HG02970 (cell line): ENCODE data around the gene KCNH1.

Experiments used
- ATAC-seq: cut with Tn5 transposase; IDR thresholded peaks from one replicate; pipeline ENCODE4 v1.9.1; 2021; ENCODE audit warnings: mild to moderate bottlenecking, moderate library complexity, moderate number of reproducible peaks; ENCODE audit not compliant: unreplicated experiment, low FRiP score

KCNH1 gene

DNA sequence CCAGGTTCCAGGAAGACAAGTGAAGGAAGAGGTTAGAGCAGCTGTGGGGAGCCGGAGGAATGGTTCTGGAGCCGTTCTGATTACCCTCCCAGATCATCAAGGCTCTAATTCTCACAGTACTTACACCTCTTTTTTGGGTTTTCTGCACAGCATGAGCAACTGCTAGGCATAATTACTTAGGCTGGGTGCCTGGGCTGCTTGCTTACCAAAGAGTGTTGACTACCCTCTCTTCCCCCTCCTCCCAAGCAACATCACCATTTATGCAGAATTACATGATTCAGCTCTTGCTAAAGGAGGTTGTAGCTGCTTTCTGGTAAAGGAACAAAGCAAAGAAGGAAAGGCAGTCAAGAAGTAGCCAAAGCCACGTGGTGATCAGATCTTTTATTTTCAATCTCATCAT is 397.2 kb downstream of the KCNH1 start:
- no peak for ATAC-seq

DNA sequence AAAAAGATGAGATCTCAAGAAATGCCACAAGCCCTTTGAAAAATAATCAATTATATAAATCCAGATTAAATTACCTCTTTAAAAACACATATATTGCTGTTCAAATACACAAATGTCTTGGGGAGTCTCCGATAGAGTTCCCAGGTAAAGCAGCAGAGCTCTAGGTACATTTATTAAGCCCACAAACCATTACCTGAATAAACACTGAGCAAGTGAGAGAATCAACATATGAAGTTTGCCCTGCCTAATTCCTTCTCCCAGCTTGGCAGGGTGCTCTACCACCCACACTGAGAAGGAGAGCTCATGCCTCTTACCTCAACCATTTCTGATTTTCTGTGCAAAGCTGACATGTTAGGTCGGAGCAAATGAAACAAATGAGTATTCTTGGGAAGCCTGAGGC is 402.4 kb downstream of the KCNH1 start:
- ATAC-seq = no peak

DNA sequence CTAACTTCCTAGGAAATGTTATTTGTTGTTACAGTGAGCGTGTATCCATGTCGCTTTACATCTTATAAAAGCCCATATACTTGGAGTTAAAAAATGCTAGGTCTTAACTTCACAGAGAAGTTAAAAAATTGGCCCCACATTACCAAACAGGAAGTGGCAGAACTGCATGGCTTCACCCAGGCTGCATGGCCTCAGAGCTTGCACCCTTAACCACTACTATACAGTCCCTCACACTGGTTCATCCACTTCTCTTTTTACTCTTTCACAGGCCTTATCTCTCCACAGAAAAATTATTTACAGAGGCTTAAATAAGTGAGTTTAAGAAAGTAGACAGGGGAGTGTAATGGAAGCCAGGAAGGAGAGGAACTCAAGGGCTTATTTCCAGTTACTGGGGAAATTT is 402.8 kb downstream of the KCNH1 start:
- no peak for ATAC-seq

DNA sequence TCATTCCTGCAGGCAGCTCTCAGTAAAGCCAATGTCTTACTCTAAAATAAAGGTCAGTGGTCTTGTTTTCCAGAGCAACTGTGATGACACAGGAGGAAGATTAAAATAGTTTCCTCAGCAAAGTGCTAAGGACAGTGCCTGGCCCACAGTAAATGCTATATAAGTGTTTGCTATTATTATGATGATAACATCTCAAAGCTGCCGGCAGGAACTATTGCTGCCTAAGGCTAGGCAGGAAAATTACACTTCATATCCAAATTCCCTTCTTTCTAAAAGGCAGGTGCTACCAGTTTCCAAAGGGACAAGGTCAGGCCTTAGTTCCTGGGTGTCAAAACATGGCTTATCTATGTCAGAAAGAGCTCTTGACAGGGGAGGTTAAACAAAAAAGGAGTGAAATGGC is 403.9 kb downstream of the KCNH1 start:
- no peak for ATAC-seq

- ATAC-seq = no peak
Measured at GRCh38 chr1:210728437-210729149, 405.4 kb downstream of the KCNH1 start.

DNA sequence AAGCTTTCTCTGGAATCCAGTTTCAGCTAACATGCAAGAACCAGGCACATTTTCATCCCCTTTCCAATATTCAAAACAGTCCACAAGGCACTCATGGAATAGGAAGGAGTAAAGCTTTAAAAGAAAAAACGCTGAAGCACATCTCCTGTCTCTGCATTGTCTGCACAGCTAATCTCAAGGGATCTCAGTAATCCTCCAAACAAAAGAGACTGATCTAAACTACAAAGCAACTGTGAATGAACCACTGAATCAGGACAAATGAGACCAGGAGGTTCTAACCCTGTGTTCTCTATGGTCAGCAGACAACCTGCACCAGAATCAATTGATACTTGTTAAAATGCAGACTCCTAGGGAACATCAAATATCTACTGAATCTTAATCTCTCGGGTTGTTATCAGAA is 406.2 kb downstream of the KCNH1 start:
- ATAC-seq = no peak

DNA sequence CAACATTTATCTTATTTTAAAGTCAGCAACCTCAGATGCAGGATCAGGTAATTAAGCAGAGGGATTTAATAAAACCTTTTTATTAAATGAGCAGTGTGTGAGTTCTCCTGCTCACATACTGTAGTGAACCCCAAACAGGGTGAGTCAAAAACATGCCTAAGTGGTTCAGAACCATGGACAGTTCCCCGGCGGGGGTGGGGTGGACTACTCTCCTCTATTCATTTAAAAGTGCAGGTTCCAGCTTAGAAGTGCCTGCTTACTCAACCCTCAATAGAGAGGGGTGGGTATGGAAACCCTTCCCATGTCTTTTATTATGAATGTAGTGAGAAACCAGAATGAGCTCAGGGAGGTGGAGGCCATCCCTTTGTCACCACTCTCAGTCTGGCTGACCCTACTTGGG is 407.3 kb downstream of the KCNH1 start:
- no peak for ATAC-seq

DNA sequence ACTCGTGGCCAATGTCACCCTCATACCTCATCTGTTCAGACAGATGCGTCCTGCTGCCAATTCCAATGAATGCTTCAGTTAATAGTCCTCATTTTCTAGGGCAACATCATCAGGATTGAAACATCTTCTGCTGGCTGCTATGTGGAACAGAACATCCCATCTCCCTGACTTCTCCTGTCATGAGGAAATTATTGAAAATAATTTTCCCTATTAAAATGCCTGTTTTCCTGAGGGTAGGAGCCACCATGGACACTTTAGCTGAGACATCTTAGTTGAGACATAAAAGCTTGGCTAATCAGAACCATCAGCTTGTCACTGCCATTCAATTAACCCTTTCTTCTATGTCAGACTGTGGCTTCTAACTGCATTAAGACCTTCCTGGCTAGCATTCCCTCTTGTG is 409.2 kb downstream of the KCNH1 start:
- no peak for ATAC-seq

DNA sequence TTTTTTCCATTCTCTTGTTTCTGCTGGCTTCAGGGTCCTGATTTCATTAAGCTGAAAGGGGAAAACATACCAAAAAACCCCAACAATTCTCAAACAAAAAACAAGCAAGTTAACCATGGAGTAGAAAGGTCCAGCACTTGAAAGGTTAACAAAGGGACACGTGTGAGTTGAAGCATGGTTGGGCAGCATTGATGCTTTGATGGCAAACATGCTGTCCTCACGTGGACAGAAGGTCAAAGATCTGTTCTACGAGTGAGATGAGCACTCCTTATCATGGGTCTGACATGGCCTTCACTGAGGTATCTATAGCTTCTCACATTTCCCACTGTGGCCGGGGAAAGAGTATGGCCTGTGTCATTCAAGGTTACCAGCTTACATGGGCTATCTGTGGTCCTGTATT is 410.3 kb downstream of the KCNH1 start:
- ATAC-seq = no peak

DNA sequence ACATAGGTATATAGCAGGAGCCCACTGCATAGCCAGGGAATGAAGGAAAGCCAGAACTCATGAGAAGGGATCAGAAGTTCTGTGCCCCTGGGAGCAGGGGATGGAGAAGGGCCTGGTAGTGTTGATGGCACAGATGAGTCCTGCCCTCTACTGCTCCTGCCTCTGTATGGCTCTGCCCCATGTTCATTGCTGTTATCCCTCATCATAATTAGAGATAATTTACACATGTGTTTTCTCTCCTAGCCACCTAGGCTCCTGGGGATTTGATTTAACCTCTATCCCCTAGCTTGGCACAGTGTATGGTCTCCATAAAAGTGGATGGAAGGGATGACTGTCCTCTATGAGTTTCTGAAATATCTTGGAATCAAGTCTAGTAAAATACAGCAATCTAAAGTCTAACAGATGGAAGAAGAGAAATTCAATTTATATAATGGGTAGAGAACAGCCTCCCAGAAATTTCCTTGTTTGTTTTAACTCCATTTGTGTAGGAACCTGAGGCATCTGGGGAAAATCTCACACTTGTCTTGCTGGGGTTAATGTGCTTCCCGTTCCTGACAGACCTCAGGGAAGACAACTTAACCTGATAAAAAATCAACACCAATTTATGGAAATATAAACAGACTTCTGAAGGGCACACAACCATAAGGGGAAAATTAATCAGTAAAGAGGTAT is 411.4 kb downstream of the KCNH1 start:
- ATAC-seq = no peak

GRCh38 chr1:210715072-210715471 is 418.9 kb downstream of the KCNH1 start:
- ATAC-seq = no peak

DNA sequence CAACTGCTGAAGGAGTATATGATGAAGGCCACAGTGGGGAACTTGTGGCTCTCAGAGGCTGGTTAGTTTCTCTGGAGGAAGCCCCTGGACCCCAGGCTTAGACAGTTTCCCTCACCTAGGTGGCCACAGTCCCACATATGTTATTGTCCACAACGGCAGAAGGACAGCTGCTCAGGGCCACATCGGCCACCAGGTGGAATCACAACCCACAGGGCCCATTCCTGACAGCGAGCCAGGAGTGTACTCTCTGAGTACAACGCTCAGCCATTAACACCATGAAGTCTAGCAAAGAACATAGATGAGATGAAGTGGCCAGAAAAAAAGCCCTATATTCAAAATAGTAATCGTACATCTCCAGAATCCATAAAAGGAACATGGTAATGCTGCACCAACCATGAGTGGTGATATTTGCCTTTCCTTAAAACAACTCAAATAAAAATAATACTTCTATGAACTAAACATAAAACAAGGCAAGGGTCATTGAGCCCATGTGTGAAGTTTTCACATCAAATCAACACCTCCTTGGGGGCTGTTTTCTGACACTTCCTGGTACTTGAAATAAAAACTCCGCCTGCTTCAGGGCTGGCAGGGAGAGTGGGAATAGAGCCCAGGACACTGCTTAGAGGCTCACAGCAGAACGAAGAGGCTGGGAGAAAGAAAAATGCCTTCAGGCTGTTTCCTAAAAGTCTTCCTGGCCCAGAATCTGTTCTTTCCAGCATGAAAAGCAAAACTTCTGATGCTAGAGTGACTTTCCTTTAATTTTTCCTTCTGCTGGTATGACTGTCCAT is 421.9 kb downstream of the KCNH1 start:
- ATAC-seq = no peak

GRCh38 chr1:210709701-210710100 is 424.2 kb downstream of the KCNH1 start:
- ATAC-seq = no peak

- no peak for ATAC-seq
Measured at GRCh38 chr1:210707300-210708240, 426.4 kb downstream of the KCNH1 start.

GRCh38 chr1:210706246-210706645 is 427.7 kb downstream of the KCNH1 start:
- ATAC-seq = no peak

GRCh38 chr1:210705086-210705485 is 428.9 kb downstream of the KCNH1 start:
- ATAC-seq = no peak

- no peak for ATAC-seq
Measured at GRCh38 chr1:210703593-210703992, 430.4 kb downstream of the KCNH1 start.

- no peak for ATAC-seq
Measured at GRCh38 chr1:210702506-210702905, 431.4 kb downstream of the KCNH1 start.

- no peak for ATAC-seq
Measured at GRCh38 chr1:210700511-210700910, 433.4 kb downstream of the KCNH1 start.

GRCh38 chr1:210700083-210700482 is 433.9 kb downstream of the KCNH1 start:
- no peak for ATAC-seq
